Endothelial cell of umbilical vein (primary cell): ENCODE data around the gene CST3. TPM values are rescaled to one million over a fixed set of nuclear protein-coding genes. Genes with fewer than 3 reads are reported as not detected.

Source experiments
- BruUV-seq: library from RNA; stranded (reverse); fragments of 400-500 nt; replicated peaks from 2 replicates; lab custom pipeline; 2021; lab: Mats Ljungman, UMichigan
- CTCF ChIA-PET: fragments of 300-600, 350-600 bp; sonication (Branson Sonifier 250); formaldehyde crosslinking; loops from one replicate; lab custom pipeline; 2021; ENCODE audit warnings: antibody characterized with exemption, inconsistent platforms; lab: Charles Lee
- POLR2A ChIA-PET: fragments of 300-600, 350-600 bp; sonication (Branson Sonifier 250); formaldehyde crosslinking; loops from one replicate; lab custom pipeline; 2021; ENCODE audit warnings: antibody characterized with exemption, inconsistent platforms; lab: Charles Lee
- DNase-seq: peaks from one replicate; pipeline ENCODE4 v3.0.0-alpha.2; 2011; ENCODE audit warnings: low read depth, low spot score
- FAIRE-seq: peaks from 2 replicates; lab custom pipeline; 2011; peaks lifted over from hg19 to GRCh38; lab: Jason Lieb, UNC
- H2AFZ ChIP-seq: 2 replicates; pipeline ENCODE4 v1.6.0; 2012; ENCODE audit warnings: low read depth, low read length, control low read depth, inconsistent platforms
- H3K27ac ChIP-seq: 2 replicates; pipeline ENCODE4 v1.5.1; 2011; ENCODE audit warnings: low read depth, mild to moderate bottlenecking, control low read depth, low read length, moderate library complexity; ENCODE audit not compliant: insufficient read depth
- H3K27me3 ChIP-seq, 2 experiments: 2 replicates each; pipeline versions ENCODE4 v1.6.0 to v1.6.1; 2011; ENCODE audit warnings: low read length in 2 of 2, mixed read lengths in 1 of 2; ENCODE audit not compliant: control insufficient read depth in 2 of 2, insufficient read depth in 2 of 2
- H3K36me3 ChIP-seq, 2 experiments: 2 replicates in 1 of 2; 3 replicates in 1 of 2; pipeline ENCODE4 v1.5.1; 2011; ENCODE audit warnings: low read length in 2 of 2, mild to moderate bottlenecking in 1 of 2, moderate library complexity in 1 of 2; ENCODE audit not compliant: control insufficient read depth in 2 of 2, insufficient read depth in 2 of 2; ENCODE audit errors: extremely low read depth in 1 of 2
- H3K4me1 ChIP-seq: 3 replicates; pipeline ENCODE4 v1.5.1; 2011; ENCODE audit warnings: mild to moderate bottlenecking, low read length; ENCODE audit not compliant: control insufficient read depth, insufficient read depth; ENCODE audit errors: extremely low read depth
- H3K4me2 ChIP-seq: 2 replicates; pipeline ENCODE4 v1.6.1; 2011; ENCODE audit warnings: low read length, control low read depth, mixed read lengths; ENCODE audit not compliant: insufficient read depth
- H3K4me3 ChIP-seq, 3 experiments: fragments of 200-600 bp in 1 of 3; sonication (generic), shearing (Covaris generic) in 1 of 3; replicated peaks in 1 of 3; 2 replicates each; pipeline ENCODE4 v1.5.1; 2011 to 2016; ENCODE audit warnings: control low read depth in 3 of 3, low read length in 3 of 3, mild to moderate bottlenecking in 2 of 3, inconsistent platforms in 1 of 3, low read depth in 1 of 3, moderate library complexity in 1 of 3; ENCODE audit not compliant: insufficient read depth in 1 of 3
- H3K79me2 ChIP-seq: 2 replicates; pipeline ENCODE4 v1.6.0; 2012; ENCODE audit warnings: low read length, inconsistent platforms; ENCODE audit not compliant: control insufficient read depth, insufficient read depth
- H3K9ac ChIP-seq: replicated peaks from 2 replicates; pipeline ENCODE3; 2011; ENCODE audit warnings: low read length, control low read depth; ENCODE audit not compliant: insufficient read depth; ENCODE audit errors: extremely low read depth
- H3K9me1 ChIP-seq: replicated peaks from 3 replicates; pipeline ENCODE4 v1.6.0; 2011; ENCODE audit warnings: mild to moderate bottlenecking, low read length; ENCODE audit not compliant: control insufficient read depth, insufficient read depth; ENCODE audit errors: extremely low read depth
- H3K9me3 ChIP-seq: replicated peaks from 2 replicates; pipeline ENCODE4 v1.5.1; 2012; ENCODE audit warnings: low read length, inconsistent platforms; ENCODE audit not compliant: control insufficient read depth, insufficient read depth
- H4K20me1 ChIP-seq: replicated peaks from 2 replicates; pipeline ENCODE3; 2011; ENCODE audit warnings: mild to moderate bottlenecking, low read length; ENCODE audit not compliant: control insufficient read depth, insufficient read depth; ENCODE audit errors: extremely low read depth
- EZH2 ChIP-seq: IDR thresholded peaks from 2 replicates; pipeline ENCODE4 v1.6.1; 2012; ENCODE audit warnings: borderline replicate concordance, low read depth, mild to moderate bottlenecking, moderate library complexity, low read length, inconsistent platforms; ENCODE audit not compliant: severe bottlenecking
- FOS ChIP-seq: IDR thresholded peaks from 2 replicates; pipeline ENCODE4 v1.6.1; 2011; ENCODE audit warnings: mild to moderate bottlenecking, low read length, moderate library complexity, borderline replicate concordance; ENCODE audit not compliant: insufficient read depth
- GATA2 ChIP-seq: IDR thresholded peaks from 2 replicates; pipeline ENCODE4 v1.7.0; 2011; ENCODE audit warnings: low read depth, mild to moderate bottlenecking, moderate library complexity, mixed read lengths, low read length; ENCODE audit not compliant: insufficient read length, insufficient read depth
- JUN ChIP-seq: IDR thresholded peaks from 2 replicates; pipeline ENCODE4 v1.6.1; 2011; ENCODE audit warnings: borderline replicate concordance, low read depth; ENCODE audit not compliant: insufficient read length, insufficient read depth
- MYC ChIP-seq: IDR thresholded peaks from one replicate; pipeline ENCODE4 v1.6.1; 2011; ENCODE audit warnings: mild to moderate bottlenecking, low read depth, low read length
- POLR2A ChIP-seq: IDR thresholded peaks from 2 replicates; pipeline ENCODE4 v1.6.1; 2012; ENCODE audit warnings: low read depth, mild to moderate bottlenecking, control low read depth, low read length
- POLR2AphosphoS5 ChIP-seq: IDR thresholded peaks from 2 replicates; pipeline ENCODE4 v1.6.1; 2012; ENCODE audit warnings: low read depth, mild to moderate bottlenecking, control low read depth, low read length, moderate library complexity; ENCODE audit not compliant: insufficient read depth
- dilution Hi-C: fragments of 300-500 bp; cut with MboI; formaldehyde crosslinking; loops from one replicate; pipeline ENCODE4 v1.15.0; 2019; ENCODE audit warnings: low sequenced_read_pairs; ENCODE audit not compliant: extremely low pct_ligation_motif_present
- intact Hi-C: fragments of 100-400 bp; cut with micrococcal nuclease; formaldehyde crosslinking; loops from one replicate; pipeline ENCODE4 v1.10.0; 2022
- polyA plus RNA-seq, 4 experiments: library from polyadenylated mRNA; depleted of rRNA in 3 of 4; stranded (reverse) in 3 of 4; unstranded in 1 of 4; fragments of >200 nt; gene quantifications; 2 replicates each; pipeline versions ENCODE4 v1.2.1 to v1.2.3, GENCODE V29; 2011 to 2012; ENCODE audit warnings: missing spikeins in 1 of 4
- total RNA-seq: library from RNA; stranded (reverse); gene quantifications from 2 replicates; pipeline ENCODE4 v1.2.3, GENCODE V29; 2021
- TF ChIP-seq, protein P1 (sequence below), 2 donors: IDR thresholded peaks; 1 replicate in 1 of 2; 2 replicates in 1 of 2; pipeline ENCODE4 v1.5.1; 2011; ENCODE audit warnings: low read length in 2 of 2, mild to moderate bottlenecking in 2 of 2, moderate library complexity in 2 of 2, control low read depth in 1 of 2, inconsistent platforms in 1 of 2, low read depth in 1 of 2; ENCODE audit not compliant: insufficient read depth in 1 of 2; ENCODE audit errors: extremely low read depth in 1 of 2
- TF ChIP-seq, protein P2 (sequence below): IDR thresholded peaks from 2 replicates; pipeline ENCODE4 v1.6.1; 2011; ENCODE audit not compliant: insufficient read depth, insufficient read length

Gene CST3
- total and polyA plus RNA-seq, 2 donors (not counting 3 experiments of a cell fraction or from before 2014, with no cell fraction given), result 251 to 479 TPM

DNA sequence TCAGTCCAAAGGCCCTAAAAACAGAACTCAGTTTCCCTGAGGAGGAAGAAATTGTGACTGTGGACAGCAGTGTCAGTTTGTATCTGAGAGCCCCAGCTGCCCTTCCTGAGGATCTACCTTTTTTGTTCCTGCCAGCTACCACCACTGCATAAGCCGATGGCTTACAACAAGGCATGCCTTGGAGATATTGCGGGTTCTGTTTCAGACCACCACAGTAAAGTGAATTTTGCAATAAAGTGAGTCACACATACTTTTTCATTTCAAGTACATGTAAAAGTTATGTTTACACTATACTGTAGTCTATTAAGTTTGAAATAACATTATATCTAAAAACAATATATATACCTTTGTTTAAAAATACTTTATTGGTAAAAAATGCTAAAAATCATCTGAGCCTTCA, 9.6 kb upstream of the CST3 start:
- no peak for DNase-seq
- no peak overlapping the region for H2AFZ ChIP-seq
- H3K27ac ChIP-seq, result no peak overlapping the region
- H3K9me1 ChIP-seq, result no peaks in the 10 kb centered on the region
- POLR2A ChIA-PET, result no interaction called here
- FAIRE-seq, result no peak
- no peaks in the 10 kb centered on the region for H3K36me3 ChIP-seq
- no peaks in the 10 kb centered on the region for H3K9me3 ChIP-seq
- CTCF ChIA-PET, result interaction anchor here (1.0 kb wide), 1 partner anchor 20 kb away, joined by 4 read pairs; no protein-coding TSS in a partner anchor
- peaks cover 9% of the 10 kb centered on the region for H3K4me1 ChIP-seq
- intact Hi-C loops (no loop called here), dilution Hi-C loops (no loop called here)
- BruUV-seq, result no TSS peak
- no peaks in the 10 kb centered on the region for H3K79me2 ChIP-seq
- no peak overlapping the region for H3K9ac ChIP-seq
- H4K20me1 ChIP-seq, result no peaks in the 10 kb centered on the region
- no peak overlapping the region for H3K4me2 ChIP-seq
- H3K4me3 ChIP-seq, result no peak overlapping the region
- H3K27me3 ChIP-seq, result no peaks in the 10 kb centered on the region
- TF ChIP-seq JUN, result no peak
- TF ChIP-seq POLR2A, result no peak
- TF ChIP-seq, protein P1, sequence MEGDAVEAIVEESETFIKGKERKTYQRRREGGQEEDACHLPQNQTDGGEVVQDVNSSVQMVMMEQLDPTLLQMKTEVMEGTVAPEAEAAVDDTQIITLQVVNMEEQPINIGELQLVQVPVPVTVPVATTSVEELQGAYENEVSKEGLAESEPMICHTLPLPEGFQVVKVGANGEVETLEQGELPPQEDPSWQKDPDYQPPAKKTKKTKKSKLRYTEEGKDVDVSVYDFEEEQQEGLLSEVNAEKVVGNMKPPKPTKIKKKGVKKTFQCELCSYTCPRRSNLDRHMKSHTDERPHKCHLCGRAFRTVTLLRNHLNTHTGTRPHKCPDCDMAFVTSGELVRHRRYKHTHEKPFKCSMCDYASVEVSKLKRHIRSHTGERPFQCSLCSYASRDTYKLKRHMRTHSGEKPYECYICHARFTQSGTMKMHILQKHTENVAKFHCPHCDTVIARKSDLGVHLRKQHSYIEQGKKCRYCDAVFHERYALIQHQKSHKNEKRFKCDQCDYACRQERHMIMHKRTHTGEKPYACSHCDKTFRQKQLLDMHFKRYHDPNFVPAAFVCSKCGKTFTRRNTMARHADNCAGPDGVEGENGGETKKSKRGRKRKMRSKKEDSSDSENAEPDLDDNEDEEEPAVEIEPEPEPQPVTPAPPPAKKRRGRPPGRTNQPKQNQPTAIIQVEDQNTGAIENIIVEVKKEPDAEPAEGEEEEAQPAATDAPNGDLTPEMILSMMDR (IDR thresholded peaks at IDR 0.05; ENCODE audit: extremely low read depth in 1 of 2, insufficient read depth in 1 of 2, low read depth in 1 of 2, low read length in 2 of 2), result no peak
- no peak for TF ChIP-seq EZH2
- TF ChIP-seq GATA2, result no peak
- no peak for TF ChIP-seq POLR2AphosphoS5
- TF ChIP-seq, protein P2, sequence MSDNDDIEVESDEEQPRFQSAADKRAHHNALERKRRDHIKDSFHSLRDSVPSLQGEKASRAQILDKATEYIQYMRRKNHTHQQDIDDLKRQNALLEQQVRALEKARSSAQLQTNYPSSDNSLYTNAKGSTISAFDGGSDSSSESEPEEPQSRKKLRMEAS, result no peak
- no peak for TF ChIP-seq FOS
- TF ChIP-seq MYC, result no peak
